ENCODE measurements around the gene EFCAB3.
"Not testable (repeated sequence)": the region's sequence is repeated elsewhere in the genome, so short reads cannot be mapped to it uniquely, and the experiment has no call there.

Gene EFCAB3

GRCh38 chr17:62380253-62380652 is at the start of gene EFCAB3:
Gene EFCAB3 (plus strand): TSS chr17:62380553. CDS start chr17:62382980, 2,427 bp downstream.
- no peak for DNase-seq

GRCh38 chr17:62336527-62336926 is 43.8 kb upstream of the EFCAB3 start:
- no peak for DNase-seq

DNA sequence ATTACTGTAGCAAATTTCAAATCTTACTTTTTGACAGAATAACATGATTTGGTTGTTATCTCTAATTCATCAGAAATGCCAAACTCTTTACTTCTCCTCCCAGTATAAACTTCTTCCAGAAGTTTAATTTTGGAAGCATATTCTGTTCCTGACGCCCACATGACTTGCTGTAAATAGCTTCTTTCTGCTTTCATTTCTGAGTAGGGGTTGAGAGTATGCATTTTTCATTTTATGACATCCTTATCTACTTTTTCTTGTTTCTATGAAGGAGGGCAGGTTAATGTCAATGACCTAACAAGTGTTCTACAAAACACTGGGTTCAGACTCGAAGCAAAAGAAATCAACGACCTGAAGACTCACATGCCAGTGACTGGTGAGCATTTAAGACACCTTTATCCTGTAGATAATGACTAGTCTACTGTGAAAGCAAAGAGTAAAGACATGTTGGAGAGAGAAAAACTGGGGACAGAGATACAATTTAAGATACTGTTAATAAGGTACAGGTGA is 36.5 kb upstream of the EFCAB3 start:
- DNase-seq = no peak

GRCh38 chr17:62351176-62351575 is 29.2 kb upstream of the EFCAB3 start:
- DNase-seq = no peak

DNA sequence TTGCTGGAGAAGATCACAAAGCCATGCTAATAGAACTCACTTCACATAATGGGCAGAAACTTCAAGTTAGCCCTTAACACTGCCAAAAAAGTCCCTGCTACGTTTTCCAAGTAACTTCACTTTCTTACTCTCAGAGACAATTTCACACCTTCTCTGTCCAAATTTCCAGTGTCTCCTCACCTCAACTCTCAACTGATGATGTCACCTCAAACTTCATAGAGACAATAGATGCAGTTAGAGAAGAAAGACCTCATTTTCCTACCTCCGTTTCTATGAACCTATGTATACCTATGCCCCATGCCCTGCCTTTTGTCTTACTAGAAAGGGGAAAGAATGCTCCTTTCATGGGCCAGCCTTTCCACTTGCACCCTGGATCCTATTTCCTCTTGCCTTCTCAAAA is 14.2 kb upstream of the EFCAB3 start:
- DNase-seq = no peak

DNA sequence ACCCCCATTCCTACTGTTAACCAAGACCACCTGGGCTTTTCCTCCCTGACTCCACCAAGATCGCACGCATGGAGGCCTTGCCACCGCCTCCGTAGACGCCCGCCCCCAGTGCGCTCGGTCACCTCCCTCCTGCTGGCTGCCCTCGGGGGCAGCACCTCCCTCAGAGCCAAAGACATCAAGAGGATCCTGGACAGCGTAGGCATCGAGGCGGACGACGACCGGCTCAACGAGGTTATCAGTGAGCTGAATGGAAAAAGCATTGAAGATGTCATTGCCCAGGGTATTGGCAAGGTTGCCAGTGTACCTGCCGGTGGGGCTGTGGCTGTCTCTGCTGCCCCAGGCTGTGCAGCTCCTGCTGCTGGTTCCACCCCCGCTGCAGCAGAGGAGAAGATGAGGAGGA is 1.2 kb downstream of the EFCAB3 start:
- DNase-seq = no peak

GRCh38 chr17:62388856-62389255 is 8.5 kb downstream of the EFCAB3 start:
- DNase-seq = no peak

DNA sequence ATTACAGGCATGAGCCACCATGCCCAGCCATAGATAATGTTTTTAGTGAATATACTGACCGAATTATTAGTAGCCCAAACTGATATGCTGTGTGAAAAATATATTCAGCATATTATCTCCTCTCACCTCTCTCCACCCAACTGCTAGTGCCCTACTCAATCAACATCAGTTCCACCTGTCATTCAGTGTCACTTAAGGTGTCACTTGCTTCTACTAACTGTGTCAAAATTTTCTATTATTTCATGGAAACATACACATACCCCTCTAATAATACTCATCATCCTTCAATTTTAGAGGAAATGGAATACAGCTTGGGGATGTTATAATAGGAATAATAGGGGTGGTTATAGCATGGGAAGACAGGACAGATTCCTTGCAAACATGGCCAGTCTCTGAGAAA is 12.6 kb downstream of the EFCAB3 start:
- DNase-seq = no peak

DNA sequence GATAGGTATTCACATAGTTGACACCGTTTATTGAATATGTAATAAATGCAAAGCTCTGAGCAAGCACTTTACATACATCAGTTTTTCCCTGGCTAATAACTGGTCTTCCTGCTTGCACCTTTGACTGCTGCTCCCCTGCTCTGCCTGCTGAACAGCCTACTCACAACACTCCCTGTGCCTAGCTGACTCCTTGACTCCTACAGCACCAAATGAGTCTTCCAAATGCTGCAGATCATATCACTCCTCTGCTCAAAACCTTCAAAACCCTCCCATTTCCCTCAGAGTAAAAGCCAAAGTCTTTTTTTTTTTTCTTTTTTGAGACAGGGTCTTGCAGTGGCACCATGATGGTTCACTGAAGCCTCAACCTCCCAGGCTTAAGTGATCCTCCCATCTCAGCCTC is 18.5 kb downstream of the EFCAB3 start:
- no peak for DNase-seq

- DNase-seq = no peak
These were observed 25.1 kb downstream of the EFCAB3 start for GRCh38 chr17:62405451-62405850.

DNA sequence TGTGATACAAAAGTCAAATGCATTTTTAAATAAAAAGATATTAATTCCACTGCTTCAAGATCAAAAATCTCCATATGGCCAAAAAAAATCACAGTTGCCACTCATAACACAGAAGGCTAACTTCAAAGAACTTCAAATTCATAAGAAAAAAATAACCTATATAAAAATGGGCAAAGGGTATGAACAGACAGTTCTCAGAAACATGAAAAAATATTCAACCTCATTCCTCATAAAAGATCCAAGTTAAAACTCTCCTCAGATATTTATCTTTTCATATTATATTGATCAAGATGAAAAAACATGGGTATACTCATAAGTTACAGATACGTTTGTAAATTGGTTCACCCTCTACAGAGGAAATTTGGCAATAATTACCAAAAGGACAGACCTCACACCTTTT is 32.7 kb downstream of the EFCAB3 start:
- DNase-seq = not testable (repeated sequence)

DNA sequence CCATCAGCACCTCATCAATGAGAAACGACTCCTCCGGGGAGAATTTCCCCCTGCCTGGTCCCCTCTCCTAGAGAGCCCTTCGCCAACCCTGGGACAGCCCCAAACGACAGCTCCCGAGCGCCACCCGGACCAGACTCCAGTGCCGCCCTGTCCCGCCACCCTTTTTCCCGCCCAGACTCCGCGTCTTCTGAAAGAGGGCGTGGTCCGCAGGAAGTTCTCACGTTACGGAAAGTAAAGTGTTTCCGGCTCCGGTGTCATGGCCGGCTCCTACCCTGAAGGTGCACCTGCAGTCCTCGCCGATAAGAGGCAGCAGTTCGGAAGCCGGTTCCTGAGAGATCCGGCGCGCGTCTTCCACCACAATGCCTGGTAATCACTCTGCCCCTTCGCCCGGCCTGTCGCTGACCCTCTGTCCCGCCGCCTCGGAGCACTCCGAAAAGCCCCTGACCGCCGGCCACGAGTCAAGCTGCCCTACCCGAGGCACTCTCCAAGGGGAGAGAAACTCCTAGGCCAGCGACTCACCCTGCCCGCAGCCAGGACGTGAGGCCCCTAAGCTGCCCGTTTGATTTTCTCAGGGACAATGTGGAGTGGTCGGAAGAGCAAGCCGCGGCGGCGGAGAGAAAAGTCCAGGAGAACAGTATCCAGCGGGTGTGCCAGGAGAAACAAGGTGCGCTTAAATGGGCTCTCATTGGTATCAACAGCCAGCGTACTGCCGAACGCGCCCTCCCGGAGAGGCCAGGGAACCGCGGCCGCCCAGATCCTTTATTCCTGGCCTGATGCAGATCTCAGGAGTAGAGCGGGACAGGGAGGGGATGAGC is 43.5 kb downstream of the EFCAB3 start, which contains the start of gene METTL2A:
Gene METTL2A (plus strand): TSS at position 251 of the 815 bp plus-strand sequence. CDS start 6 bp downstream, at position 257.
- DNase-seq = peak; percentile 92 to 93

DNA sequence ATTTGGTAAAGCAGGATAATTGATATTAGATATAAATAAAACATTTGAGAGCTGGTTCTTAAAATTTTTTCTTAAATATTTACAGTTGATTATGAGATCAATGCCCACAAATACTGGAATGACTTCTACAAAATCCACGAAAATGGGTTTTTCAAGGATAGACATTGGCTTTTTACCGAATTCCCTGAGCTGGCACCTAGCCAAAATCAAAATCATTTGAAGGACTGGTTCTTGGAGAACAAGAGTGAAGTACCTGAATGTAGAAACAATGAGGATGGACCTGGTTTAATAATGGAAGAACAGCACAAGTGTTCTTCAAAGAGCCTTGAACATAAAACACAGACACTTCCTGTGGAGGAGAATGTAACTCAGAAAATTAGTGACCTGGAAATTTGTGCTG is 45.9 kb downstream of the EFCAB3 start:
- not testable (repeated sequence) for DNase-seq

GRCh38 chr17:62435251-62435650 is 54.9 kb downstream of the EFCAB3 start:
- not testable (repeated sequence) for DNase-seq

DNA sequence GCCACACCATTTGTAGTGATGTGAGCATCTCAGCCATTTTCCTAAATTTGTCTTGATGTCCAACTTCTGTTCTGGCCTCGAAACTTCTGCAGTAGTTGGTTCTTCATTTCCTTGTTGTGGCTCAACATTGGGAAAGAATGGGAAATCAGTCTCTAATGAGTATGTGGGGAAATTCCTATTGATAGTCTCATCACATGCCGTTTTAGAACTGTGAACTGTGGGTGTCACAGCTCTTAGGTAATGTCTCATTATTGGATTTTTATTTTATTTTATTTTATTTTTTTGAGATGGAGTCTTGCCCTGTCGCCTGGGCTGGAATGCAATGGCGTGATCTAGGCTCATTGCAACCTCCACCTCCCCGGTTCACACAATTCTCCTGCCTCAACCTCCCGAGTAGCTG is 60.8 kb downstream of the EFCAB3 start:
- DNase-seq = not testable (repeated sequence)

GRCh38 chr17:62444063-62444462 is 63.7 kb downstream of the EFCAB3 start:
- no peak for DNase-seq

- DNase-seq = not testable (repeated sequence)
These were observed 65.4 kb downstream of the EFCAB3 start for GRCh38 chr17:62445791-62446190.

DNA sequence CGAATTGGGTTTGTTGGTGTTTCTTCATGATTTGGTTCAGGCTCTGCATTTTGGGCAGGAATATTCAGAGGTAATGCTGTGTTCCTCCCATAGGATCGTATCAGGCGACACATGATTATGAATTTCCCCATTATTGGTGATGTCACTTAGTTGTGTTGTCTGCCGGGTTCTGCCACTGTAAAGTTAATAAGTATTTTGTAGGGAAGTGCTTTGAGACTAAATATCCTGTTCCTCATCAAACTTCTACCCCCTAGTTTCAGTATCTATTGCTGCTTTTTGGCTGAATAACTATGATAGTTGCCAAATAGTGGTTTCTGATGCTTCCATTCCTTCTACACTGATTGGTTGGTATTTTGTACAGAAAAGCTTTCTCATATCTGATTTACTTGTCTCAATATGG is 71.8 kb downstream of the EFCAB3 start:
- DNase-seq = not testable (repeated sequence)

DNA sequence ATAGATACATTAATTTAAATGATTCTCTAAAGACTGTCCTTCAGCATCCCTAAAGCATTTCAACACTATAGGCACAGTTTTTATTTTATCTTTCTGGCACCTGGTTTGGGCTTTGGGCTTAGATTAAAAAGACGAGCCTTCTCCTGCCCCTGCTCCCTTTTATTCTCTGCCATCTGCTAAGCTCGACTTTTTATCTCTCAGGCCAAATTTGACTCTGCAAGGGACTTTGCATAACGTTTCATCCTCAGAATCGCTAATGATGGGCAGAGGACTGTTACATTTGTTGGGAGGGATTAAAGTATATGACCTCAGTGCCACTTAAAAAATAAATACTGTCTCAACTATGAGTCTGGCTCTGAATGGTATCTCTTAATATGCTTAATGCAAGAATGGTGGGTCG is 72.7 kb downstream of the EFCAB3 start:
- not testable (repeated sequence) for DNase-seq

DNA sequence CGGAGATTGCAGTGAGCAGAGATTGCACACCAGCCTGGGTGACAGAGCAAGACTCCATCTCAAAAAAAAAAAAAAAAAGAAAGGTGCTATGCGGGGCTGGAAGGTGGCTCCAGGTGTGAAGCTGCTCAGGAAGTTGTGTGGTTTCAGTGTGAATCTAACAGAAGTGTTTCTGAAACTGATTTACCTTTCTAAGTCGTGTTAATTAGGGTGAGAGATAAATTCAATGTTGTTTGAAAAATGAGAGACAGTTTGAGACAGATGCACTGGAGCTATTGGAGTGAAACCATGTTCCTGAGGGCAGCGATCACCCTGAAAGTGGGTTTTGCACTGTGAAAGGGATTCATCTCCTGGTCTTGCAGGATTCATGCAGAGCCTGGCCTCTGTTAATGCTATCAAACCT is 73.3 kb downstream of the EFCAB3 start:
- not testable (repeated sequence) for DNase-seq

- not testable (repeated sequence) for DNase-seq
These were observed 73.8 kb downstream of the EFCAB3 start for GRCh38 chr17:62454111-62454510.

DNA sequence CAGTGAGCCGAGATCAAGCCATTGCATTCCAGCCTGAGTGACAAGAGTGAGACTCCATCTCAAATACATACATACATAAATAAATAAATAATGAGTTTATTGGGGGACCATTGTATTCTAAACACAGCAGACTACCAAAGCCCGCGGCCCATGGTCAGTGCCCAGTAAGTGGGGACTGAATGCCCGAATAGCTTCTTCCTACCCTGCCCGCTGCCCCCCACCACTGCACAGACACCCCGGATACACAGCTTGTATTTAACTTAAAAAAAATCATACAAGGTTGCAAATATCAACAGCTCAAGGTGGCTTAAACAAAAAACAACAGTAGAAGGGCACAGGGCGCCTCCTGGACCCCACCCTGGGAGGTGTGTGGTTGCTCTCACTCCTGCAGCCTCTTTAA is 75.7 kb downstream of the EFCAB3 start:
- DNase-seq = no peak

DNA sequence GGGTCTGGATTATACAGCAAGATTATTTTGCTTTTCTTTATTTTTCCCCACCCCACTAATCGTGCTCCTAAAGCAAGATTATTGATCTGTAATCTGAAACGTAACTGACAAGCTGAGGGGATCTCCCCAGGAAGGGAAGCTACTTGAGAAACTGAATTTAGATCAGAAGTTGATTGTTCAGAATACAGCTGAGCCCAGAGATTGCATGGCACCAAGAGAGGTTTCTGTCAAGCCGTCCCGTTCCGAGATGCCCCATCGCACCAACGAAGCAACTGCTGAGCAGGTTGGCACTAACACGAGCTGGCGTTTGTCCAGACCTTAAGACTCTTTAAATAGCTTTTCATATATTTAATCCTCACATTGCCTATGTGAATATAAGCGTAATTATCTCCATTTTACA is 78.1 kb downstream of the EFCAB3 start:
- DNase-seq = not testable (repeated sequence)

DNA sequence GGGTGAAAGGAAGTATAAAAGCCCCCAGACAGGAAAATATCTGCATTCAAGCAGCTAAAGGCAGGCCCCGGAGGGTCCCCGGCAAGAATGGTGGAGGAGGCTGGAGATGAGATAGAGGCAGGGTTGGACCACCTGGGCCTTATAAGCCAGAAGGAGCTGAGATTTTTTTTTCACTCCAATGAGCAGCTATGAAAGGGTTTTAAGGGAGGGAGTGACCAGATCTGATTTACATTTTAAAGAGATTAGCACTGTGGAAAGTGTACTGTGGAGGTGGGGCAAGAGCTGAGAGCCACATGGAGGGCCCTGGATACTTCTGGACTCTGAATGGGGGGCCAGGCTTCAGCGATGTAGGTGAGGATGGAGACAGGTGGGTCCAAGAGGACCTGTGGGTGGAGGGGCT is 84.1 kb downstream of the EFCAB3 start:
- not testable (repeated sequence) for DNase-seq

GRCh38 chr17:62465271-62465670 is 84.9 kb downstream of the EFCAB3 start:
- not testable (repeated sequence) for DNase-seq
